GM18505 (cell line): ENCODE results near the gene ROR2.

Source experiments
- ATAC-seq: cut with Tn5 transposase; IDR thresholded peaks from one replicate; pipeline ENCODE4 v1.9.1; 2021; ENCODE audit not compliant: unreplicated experiment
- POLR2A ChIP-seq: IDR thresholded peaks from 4 replicates; pipeline ENCODE4 v1.6.1; 2011; ENCODE audit warnings: borderline replicate concordance; ENCODE audit not compliant: insufficient read depth, insufficient read length; ENCODE audit errors: extremely low read depth

Gene ROR2

DNA sequence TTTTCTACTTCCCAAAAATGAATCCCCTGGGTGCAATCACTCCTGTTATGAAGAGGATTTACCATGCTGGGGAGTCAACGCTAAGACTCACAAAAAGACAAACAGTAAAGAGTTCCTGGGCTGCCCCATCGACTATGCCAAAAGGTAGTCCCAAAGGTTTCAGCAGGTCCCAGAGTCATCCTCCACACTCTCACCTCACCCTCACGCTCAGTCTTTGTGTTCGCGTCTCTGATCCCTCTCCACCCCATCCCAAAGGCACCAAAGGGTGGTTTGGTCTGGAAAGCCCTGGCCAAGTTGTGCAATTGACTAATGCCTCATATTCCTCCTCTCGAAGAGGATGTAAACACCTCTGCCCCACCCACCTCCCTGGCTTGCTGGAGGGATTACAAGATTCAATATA is 286.2 kb downstream of the ROR2 start:
- no peak for ATAC-seq

DNA sequence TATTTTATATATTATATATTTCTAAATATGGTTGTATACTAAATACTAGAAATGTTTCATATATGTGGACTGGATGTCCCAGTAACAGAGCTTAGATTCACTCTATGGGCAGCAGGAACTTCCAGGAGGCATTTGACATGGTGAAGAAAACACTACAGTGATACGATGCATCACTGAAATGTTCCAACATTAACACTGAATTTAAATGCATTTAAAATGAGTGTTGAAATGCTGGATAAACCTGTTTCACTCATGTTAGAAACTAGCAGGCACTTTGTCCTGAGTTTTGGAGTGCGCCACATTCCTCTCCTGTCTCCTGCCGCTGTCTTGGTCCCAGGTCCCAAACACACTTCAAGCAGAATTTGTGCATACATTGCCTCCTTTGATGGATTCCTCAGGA is 288.6 kb downstream of the ROR2 start:
- no peak for TF ChIP-seq POLR2A
- no peak for ATAC-seq

More for the DNA sequence above, 286.2 kb downstream of the ROR2 start:
- TF ChIP-seq POLR2A: no peak

DNA sequence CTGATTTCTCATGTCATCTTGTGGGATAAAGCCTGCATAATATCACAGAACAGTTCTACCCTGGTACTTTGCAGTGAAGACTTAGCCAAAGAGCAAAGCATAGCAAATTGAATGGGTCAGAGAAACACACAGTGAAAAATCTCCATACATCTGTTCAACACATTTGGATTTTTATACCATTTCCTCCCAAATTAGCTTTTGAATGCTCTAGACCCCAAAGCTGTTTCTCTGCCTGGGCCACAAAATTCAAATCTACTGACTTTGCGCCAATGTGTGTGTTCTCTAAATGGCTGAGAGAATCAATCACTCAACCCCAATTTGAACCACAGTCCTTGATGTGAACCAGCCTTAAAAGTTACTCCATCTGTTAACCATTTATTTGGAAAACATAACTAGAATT is 289.5 kb downstream of the ROR2 start:
- ATAC-seq: no peak
- no peak for TF ChIP-seq POLR2A

DNA sequence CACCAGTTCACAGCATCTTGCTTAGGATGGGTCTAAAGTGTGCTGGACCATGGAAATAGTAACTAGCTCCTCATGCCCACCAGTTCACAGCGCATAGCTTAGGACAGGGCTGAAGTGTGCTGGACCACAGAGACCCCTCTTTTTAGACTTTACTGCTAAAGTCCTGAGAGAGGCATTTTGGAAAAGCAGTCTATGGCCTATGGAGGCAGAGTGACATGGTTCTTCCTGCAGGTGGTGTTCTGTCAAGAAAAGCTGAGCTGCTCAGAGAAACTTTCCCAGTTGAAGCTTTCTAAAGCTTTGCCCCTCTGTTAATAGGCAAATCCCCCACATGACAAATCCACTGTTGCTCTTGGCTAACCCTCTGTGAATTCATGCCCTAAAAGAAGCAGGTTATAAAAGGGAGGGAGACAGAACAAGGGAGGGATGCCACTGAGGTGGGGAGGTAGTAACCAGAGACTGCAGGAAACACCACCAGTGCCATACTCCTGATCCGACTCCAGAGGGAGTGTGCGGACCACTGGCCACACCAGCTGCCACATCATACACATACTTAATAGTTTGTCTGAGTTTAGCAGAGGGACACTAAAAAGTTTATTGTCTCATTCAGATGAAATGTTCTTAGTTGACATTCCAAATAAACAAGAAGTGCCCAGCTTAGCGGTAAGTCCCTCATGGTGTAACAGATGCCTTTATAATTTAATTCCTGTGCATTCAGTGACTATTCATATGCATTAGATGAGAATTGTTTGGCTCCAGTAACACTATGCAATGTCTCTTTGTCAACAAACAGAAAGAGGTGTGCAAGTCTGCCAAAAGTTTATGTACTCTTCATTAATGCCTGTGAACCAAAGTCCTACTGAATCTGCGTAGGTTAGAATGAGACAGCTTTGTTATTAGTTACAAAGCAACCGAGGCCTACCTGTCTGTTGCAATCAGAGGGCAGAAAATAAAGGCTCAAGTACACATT is 290.2 kb downstream of the ROR2 start:
- no peak for ATAC-seq
- no peak for TF ChIP-seq POLR2A

DNA sequence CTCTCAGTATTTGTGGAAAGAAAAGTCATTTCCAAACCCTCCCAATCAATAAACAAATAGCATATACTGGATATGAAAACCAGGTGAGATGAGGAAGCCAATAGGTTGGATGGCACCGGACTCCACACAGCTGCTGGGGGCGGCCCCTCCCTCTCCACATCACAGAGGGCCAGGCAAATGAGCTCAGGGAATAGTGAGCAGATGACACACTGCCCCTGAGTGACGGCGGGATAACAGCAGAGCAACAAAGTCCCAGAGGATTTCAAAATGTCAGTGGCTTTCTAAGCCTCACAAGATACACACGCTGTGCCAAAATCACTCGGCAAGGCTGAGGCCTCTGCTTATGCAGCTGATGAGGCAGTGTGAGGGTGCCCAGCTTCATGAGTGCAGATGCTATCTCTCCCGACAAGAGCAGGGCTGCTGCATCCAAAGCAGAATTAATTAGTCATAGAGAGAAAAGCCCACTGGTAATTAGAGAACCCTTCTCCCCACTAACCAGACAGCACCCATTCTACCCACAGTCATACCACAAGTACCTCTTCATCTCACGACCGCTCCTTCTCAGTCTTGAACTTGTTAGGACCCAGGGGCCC is 291.4 kb downstream of the ROR2 start:
- ATAC-seq: no peak
- TF ChIP-seq POLR2A: no peak

DNA sequence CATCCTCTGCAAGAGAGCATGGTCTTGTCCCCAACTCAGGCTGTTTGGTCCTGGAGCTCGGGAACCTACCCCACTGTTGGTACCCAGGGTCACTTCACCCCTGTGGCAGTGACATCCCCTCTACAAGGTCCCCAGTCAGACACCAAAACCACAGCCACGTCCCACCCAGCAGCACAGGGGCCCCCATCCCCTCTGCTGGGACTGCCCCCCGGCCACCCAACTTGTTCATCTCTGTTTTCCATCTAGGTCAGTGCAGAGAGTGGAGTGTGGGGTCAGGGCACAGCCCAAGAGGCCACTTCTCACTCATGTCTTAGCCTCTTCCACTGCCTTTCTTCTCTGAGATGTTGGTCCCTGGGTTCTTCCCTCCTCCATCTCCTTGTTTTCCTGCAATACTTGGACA is 292.5 kb downstream of the ROR2 start:
- no peak for ATAC-seq
- TF ChIP-seq POLR2A: no peak

DNA sequence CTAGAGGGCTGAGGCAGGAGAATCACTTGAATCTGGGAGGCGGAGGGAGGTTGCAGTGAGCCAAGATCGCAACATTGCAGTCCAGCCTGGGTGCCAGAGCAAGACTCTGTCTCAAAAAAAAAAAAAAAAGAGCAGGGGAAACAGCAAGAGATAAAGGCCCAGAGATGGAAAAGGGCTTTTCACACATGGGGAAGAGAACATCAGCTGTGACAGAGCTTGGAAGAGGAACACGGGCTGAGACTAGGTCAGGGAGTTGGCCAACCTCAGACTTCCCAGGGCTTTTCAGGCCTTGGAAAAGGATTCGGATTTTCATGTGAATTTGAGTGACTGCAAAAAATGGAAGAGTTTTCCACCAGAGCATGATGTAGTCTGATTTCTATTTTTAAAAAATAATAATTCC is 294.4 kb downstream of the ROR2 start:
- ATAC-seq: no peak

DNA sequence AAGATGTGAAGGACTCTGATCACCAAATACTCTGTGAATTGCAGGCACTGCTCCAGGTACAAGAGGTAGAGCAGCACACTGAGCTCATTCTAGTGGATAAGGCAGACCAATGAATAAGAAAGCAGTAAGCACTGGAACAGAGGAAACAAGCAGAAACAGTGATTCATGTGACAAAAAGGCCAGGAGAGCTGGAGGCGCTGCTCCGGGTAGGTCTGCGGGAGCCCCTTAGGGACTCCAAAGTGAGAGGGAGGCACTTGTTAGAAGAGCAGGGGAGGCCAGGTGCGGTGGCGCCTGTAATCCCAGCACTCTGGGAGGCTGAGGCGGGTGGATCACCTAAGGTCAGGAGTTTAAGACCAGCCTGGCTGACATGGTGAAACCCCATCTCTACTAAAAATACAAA is 294.8 kb downstream of the ROR2 start:
- no peak for ATAC-seq
- no peak for TF ChIP-seq POLR2A

More for the DNA sequence above, 294.4 kb downstream of the ROR2 start:
- TF ChIP-seq POLR2A: no peak

DNA sequence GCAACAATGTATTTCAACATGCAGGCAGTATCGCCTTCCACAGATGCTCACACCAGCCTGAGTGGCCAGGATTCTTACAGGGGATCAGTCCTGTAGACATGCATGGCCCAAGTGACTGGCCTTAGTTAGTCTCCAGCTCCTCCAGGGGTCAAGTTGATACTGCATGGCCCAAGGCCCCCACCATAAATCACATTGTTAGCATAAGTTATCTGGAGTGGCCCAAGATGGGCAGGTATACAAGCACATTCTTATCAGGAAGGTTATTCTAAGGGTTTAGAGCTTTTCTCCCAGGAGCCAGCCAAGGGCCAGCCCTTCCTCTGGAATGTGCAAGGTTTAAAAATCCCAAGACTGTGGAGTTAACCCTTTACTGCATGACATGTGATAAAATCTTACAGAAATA is 295.5 kb downstream of the ROR2 start:
- TF ChIP-seq POLR2A: no peak
- no peak for ATAC-seq

DNA sequence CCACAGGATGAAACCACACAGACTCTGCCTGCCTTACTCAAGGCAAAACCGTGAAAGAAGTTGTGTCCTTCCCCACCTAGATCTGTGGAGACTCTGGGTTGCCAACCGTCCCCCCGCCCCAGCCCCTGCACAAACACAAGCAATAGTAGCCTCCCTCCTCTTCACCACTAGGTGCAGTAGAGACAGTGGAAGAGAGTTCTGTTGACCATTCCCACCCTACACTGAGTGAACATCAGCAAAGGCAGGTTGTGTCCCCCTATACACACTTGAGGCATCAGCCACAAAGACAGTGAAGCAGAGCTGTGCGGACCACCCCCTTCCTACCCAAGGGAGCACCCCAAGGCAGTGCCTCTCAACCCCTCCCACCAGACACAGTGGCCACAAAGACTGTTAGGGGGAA is 302.7 kb downstream of the ROR2 start:
- no peak for ATAC-seq
- no peak for TF ChIP-seq POLR2A

DNA sequence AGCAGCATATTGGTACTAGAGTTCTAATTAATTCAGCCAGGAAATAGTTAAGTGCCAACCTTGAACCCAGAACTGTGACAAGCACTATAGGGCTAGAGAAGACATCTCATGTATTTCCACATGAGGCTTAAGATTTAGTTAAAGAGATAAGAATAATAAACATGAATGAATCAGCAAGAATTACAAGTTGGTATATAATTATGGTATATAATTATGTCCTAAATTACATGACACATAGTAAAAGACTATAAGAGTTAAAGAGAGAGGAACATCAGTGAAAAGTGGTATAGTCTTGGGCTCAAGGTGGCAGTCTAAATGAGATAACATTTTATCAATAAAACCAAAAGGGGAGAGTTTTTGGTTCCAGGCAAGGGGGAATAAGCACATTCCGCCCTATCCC is 303.3 kb downstream of the ROR2 start:
- no peak for TF ChIP-seq POLR2A
- no peak for ATAC-seq

DNA sequence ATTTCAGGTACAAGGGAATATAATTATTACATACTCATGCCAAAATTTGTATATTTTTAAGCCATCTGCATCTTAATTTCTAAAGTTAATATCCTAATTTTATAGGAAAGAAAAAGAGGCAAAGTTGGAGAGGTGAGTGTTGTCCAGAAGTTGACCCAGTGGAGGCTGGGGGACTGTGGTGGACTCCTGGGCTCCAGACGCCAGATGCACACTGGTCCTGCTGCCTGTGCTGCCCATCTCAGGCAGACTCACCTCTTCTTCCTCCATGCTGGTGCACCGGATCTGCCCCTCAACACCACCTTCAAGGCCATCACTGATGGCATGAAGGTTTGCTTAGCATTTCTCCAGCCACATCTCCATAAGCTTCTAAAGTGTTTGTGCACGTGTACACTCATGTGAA is 305.6 kb downstream of the ROR2 start:
- ATAC-seq: no peak
- TF ChIP-seq POLR2A: no peak

DNA sequence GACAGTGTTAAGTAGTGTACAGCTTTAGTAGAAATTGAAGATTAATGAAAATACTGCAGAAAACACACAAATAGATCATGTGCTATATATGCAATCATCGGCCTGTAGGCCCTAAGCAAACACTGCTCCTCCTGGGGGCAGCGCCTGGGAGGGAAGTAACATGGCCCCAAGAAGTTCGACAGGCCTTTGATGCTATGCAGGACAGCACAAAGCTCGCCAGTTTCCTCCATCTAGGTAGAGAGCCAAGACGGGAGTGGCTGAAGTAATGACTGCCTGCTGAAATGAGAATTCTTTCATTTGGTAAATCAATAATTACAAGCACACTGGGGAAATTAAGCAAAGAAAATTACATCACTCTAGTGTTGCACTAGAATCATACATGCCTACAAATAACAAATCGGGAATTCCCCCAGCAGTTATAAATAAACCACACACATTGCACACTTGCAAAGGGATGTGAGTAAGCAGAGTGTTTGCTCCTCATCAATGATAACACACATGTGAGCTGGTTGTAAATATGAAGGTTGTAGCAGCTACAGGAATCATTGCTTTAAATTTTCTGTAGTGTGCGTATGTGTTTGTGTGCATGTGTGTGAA is 306.4 kb downstream of the ROR2 start:
- TF ChIP-seq POLR2A: no peak
- ATAC-seq: no peak

DNA sequence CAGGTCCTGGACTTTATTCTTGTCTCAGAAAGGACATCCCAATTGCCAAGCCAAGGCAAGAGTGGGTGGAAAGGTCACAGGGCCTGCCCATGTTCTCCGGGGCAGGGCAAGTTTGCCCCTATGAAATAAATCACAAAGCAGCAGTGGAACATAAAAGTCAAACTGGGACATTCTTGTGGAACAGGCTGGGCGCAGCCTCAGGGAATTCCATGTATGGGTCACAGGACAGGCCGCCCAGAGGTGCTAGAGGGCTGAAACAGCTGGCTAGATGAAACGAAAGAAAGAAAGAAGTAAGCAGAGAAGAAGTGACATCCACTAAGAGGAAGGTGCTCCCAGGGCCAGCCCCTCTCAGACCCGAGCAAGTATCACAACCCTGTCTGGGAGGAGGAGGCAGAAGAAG is 307.3 kb downstream of the ROR2 start:
- no peak for TF ChIP-seq POLR2A
- ATAC-seq: no peak
